ENCODE results near the gene CALCB.

DNA sequence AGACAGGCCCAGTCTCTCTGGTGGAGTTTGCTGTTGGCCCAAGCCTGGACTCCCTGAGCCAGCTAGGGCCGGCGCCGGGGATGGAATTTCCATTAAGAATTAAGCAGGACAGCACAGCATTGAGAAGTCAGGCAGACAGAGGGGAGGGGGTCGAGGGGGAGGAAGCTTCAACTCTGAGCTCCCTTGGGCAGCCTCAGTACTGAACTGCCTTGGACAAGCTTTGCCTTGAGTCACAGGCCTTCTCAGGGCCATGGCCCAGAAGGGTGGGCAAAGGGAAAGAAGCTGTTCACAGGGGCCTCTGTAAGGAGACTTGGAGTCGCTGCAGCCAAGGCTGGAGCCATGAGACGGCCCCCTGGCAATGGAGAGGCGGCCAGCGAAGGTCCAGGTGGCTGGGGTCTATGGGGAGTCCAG, 38.7 kb downstream of the CALCB start:
- TF ChIP-seq CTCF (conservative IDR thresholded peaks at IDR 0.05; ENCODE audit: low read depth, low read length) (no peak), EZH2 (IDR thresholded peaks at IDR 0.05; ENCODE audit: borderline replicate concordance, low read depth, low read length, poor library complexity, severe bottlenecking) (no peak)
